Measurements from ENCODE around the gene NPHP4.

Gene NPHP4

GRCh38 chr1:5966543-5967205 is 25.6 kb downstream of the NPHP4 start:
- in situ Hi-C loops (cut with HindIII; ENCODE audit: low pct_unique_long_range_greater_than_20kb, low sequenced_read_pairs), result no loop called here
- DNase-seq (ENCODE audit: low read depth in 1 of 2, low spot score in 1 of 2), result no peak
- no peak for TF ChIP-seq JUND (IDR thresholded peaks at IDR 0.05; ENCODE audit: low read depth)

GRCh38 chr1:5965586-5966131 is 26.6 kb downstream of the NPHP4 start:
- no peak for TF ChIP-seq JUND (IDR thresholded peaks at IDR 0.05; ENCODE audit: low read depth)
- in situ Hi-C loops (cut with HindIII; ENCODE audit: low pct_unique_long_range_greater_than_20kb, low sequenced_read_pairs), result no loop called here
- no peak for DNase-seq (ENCODE audit: low read depth in 1 of 2, low spot score in 1 of 2)

GRCh38 chr1:5962265-5963105 is 29.7 kb downstream of the NPHP4 start:
- no peak for TF ChIP-seq JUND (IDR thresholded peaks at IDR 0.05; ENCODE audit: low read depth)
- in situ Hi-C loops (cut with HindIII; ENCODE audit: low pct_unique_long_range_greater_than_20kb, low sequenced_read_pairs), result no loop called here

GRCh38 chr1:5961601-5962000 is 30.6 kb downstream of the NPHP4 start:
- no peak for TF ChIP-seq JUND (IDR thresholded peaks at IDR 0.05; ENCODE audit: low read depth)
- no peak for DNase-seq (ENCODE audit: low read depth in 1 of 2, low spot score in 1 of 2)
- in situ Hi-C loops (cut with HindIII; ENCODE audit: low pct_unique_long_range_greater_than_20kb, low sequenced_read_pairs), result no loop called here

More at GRCh38 chr1:5962265-5963105, 29.7 kb downstream of the NPHP4 start:
- no peak for DNase-seq (ENCODE audit: low read depth in 1 of 2, low spot score in 1 of 2)

GRCh38 chr1:5960336-5960735 is 31.9 kb downstream of the NPHP4 start:
- in situ Hi-C loops (cut with HindIII; ENCODE audit: low pct_unique_long_range_greater_than_20kb, low sequenced_read_pairs), result no loop called here
- TF ChIP-seq JUND (IDR thresholded peaks at IDR 0.05; ENCODE audit: low read depth), result no peak

GRCh38 chr1:5959667-5960230 is 32.5 kb downstream of the NPHP4 start:
- in situ Hi-C loops (cut with HindIII; ENCODE audit: low pct_unique_long_range_greater_than_20kb, low sequenced_read_pairs), result no loop called here
- DNase-seq (ENCODE audit: low read depth in 1 of 2, low spot score in 1 of 2), result no peak
- TF ChIP-seq JUND (IDR thresholded peaks at IDR 0.05; ENCODE audit: low read depth), result no peak

More at GRCh38 chr1:5960336-5960735, 31.9 kb downstream of the NPHP4 start:
- no peak for DNase-seq (ENCODE audit: low read depth in 1 of 2, low spot score in 1 of 2)

GRCh38 chr1:5959087-5959486 is 33.1 kb downstream of the NPHP4 start:
- DNase-seq (ENCODE audit: low read depth in 1 of 2, low spot score in 1 of 2), result no peak
- in situ Hi-C loops (cut with HindIII; ENCODE audit: low pct_unique_long_range_greater_than_20kb, low sequenced_read_pairs), result no loop called here
- no peak for TF ChIP-seq JUND (IDR thresholded peaks at IDR 0.05; ENCODE audit: low read depth)

GRCh38 chr1:5956022-5956830 is 36.0 kb downstream of the NPHP4 start:
- no peak for TF ChIP-seq JUND (IDR thresholded peaks at IDR 0.05; ENCODE audit: low read depth)
- in situ Hi-C loops (cut with HindIII; ENCODE audit: low pct_unique_long_range_greater_than_20kb, low sequenced_read_pairs), result no loop called here
- no peak for DNase-seq (ENCODE audit: low read depth in 1 of 2, low spot score in 1 of 2)

- no peak for DNase-seq (ENCODE audit: low read depth in 1 of 2, low spot score in 1 of 2)
- TF ChIP-seq JUND (IDR thresholded peaks at IDR 0.05; ENCODE audit: low read depth), result no peak
- in situ Hi-C loops (cut with HindIII; ENCODE audit: low pct_unique_long_range_greater_than_20kb, low sequenced_read_pairs), result no loop called here
These were observed 36.7 kb downstream of the NPHP4 start for GRCh38 chr1:5955479-5955977.

GRCh38 chr1:5954964-5955363 is 37.3 kb downstream of the NPHP4 start:
- no peak for TF ChIP-seq JUND (IDR thresholded peaks at IDR 0.05; ENCODE audit: low read depth)
- DNase-seq (ENCODE audit: low read depth in 1 of 2, low spot score in 1 of 2), result no peak
- in situ Hi-C loops (cut with HindIII; ENCODE audit: low pct_unique_long_range_greater_than_20kb, low sequenced_read_pairs), result no loop called here

GRCh38 chr1:5953386-5953785 is 38.8 kb downstream of the NPHP4 start:
- no peak for TF ChIP-seq JUND (IDR thresholded peaks at IDR 0.05; ENCODE audit: low read depth)
- in situ Hi-C loops (cut with HindIII; ENCODE audit: low pct_unique_long_range_greater_than_20kb, low sequenced_read_pairs), result no loop called here
- no peak for DNase-seq (ENCODE audit: low read depth in 1 of 2, low spot score in 1 of 2)

GRCh38 chr1:5951846-5952410 is 40.3 kb downstream of the NPHP4 start:
- in situ Hi-C loops (cut with HindIII; ENCODE audit: low pct_unique_long_range_greater_than_20kb, low sequenced_read_pairs), result no loop called here
- DNase-seq (ENCODE audit: low read depth in 1 of 2, low spot score in 1 of 2), result no peak
- no peak for TF ChIP-seq JUND (IDR thresholded peaks at IDR 0.05; ENCODE audit: low read depth)

Data from T47D (cell line).